ENCODE data around the gene TMEM163.

TMEM163 gene

DNA sequence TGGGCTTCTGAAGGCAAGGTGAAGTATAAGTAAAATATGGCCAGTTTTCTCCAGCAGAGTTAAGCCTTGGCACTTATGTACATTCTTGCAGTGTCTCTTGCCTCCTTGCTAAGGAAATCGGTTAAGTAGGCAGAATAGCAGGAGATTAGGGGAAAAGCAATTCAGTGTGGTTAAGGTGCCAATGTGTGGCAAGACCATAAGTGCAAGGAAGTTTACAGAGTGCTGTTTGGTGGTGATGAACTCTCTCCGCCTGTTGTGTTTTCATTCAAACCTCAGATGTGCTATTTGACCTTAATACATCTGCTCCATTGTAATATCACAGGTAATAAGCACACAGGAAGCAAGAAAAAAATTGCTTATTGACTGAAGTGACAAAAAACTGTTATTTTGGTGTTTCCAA lies 308.8 kb downstream of the TMEM163 start:
- TF ChIP-seq, protein P1, sequence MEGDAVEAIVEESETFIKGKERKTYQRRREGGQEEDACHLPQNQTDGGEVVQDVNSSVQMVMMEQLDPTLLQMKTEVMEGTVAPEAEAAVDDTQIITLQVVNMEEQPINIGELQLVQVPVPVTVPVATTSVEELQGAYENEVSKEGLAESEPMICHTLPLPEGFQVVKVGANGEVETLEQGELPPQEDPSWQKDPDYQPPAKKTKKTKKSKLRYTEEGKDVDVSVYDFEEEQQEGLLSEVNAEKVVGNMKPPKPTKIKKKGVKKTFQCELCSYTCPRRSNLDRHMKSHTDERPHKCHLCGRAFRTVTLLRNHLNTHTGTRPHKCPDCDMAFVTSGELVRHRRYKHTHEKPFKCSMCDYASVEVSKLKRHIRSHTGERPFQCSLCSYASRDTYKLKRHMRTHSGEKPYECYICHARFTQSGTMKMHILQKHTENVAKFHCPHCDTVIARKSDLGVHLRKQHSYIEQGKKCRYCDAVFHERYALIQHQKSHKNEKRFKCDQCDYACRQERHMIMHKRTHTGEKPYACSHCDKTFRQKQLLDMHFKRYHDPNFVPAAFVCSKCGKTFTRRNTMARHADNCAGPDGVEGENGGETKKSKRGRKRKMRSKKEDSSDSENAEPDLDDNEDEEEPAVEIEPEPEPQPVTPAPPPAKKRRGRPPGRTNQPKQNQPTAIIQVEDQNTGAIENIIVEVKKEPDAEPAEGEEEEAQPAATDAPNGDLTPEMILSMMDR (conservative IDR thresholded peaks at IDR 0.05): no peak
- H3K27ac ChIP-seq: no peak overlapping the region

DNA sequence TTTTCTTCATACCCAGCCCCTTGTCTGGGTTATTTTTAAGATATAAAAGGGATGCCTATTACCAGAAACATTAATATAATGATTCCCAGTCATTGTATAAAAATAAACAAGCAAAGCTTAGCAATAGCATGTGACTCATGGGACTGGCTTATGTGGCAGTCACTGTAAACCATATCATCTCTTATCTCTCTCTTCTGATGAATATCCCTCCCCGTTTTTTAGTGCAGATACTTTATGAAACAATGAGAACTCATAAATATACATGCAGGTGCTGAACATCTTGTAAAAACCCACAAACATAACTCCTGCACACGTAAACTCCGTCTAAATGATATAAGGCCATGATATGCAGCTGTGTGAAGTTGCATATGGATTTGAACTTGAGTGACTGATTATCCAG lies 310.0 kb downstream of the TMEM163 start:
- TF ChIP-seq, protein P1 (conservative IDR thresholded peaks at IDR 0.05): no peak
- no peak overlapping the region for H3K27ac ChIP-seq

DNA sequence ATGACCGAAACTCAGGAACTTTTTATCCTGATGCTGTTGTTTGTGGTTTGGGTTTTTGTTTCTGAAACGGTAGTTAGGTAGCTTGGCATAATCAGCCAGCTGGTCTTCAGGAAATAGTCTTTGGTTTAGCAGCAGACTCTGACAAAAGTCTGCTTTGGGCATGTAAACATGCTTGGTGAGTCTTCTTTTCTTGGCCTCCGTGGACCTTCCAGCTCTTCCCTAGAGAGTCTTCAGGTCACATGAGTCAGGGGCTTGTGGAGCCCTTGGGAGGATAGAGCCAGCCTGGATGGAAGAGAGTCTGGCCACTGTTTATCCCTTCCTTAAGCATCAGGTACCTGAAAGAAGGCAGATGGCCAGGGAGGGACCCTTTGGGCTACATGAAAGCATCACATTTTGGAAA lies 310.4 kb downstream of the TMEM163 start:
- no peak overlapping the region for H3K27ac ChIP-seq
- TF ChIP-seq, protein P1 (conservative IDR thresholded peaks at IDR 0.05): no peak

DNA sequence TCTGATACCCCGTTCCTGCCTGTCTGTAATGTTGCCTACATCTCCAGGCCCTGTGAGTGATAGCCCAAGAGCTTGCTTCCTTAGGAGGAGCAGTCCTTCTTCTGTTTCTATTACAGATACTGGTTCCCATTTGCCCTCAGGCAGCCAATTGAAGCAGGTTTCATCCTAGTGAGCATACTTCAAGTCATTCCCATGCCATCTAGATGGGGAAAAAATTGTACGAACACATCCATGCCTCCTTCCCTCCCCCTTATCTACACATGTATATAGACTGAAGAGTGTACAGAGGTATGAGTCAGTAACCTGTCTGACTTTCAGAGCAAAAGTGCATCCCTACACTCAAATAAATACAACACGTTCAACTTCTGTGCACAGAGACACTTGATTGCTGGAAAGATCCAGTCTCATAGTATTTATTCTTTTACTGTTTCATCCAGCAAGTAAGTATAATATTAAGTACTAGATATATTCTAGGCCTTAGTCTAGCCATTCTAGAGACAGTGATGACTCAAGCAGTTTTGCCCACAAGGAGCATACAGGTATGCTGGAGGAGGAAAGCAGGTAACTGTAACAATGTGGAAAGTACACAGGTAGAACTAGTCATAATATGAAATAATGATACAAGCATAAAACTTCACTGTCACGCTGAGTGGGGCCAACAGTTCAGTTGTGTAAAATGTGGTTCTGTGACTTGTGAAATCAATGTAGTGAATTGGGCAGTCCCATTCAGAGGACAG lies 311.5 kb downstream of the TMEM163 start:
- no peak overlapping the region for H3K27ac ChIP-seq

DNA sequence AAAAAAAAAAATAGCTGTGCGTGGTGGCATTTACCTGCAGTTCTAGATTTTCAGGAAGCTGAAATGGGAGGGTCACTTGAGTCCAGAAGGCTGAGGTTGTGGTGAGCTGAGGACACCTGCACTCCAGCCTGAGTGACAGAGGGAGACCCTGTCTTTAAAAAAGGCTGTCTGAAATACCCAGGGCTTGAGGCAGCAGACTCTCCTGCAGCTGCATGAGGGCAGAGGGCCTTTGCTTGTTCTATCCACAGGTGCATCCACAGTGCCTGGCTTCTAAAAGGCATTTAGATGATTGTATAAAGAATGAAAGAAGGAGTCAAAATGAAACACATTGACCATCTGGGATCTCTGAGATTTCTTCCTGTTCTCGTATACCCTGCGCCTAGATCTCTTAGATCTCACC lies 312.1 kb downstream of the TMEM163 start:
- TF ChIP-seq, protein P1 (conservative IDR thresholded peaks at IDR 0.05): no peak
- no peak overlapping the region for H3K27ac ChIP-seq

More for the DNA sequence above, 311.5 kb downstream of the TMEM163 start:
- TF ChIP-seq, protein P1 (conservative IDR thresholded peaks at IDR 0.05): no peak

DNA sequence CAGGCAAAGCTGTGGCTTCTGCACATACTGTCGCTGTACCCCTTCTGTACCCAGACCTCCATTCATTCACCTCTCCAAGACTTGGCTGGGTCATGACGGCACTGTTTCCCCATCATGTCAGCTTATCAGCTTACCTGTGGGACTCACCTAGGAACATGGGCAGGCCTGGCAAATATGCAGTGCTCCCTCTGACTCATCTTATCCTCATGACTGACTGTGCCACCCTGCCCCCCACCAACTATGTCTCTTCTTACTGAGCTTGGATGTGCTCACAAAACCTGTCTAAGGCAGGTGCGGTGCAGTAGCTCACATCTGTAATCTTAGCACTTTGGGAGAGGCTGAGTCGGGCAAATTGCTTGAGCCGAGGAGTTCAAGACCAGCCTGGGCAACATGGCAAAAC lies 312.5 kb downstream of the TMEM163 start:
- no peak overlapping the region for H3K27ac ChIP-seq
- TF ChIP-seq, protein P1 (conservative IDR thresholded peaks at IDR 0.05): no peak
